GM06990 (cell line): Measurements from ENCODE around the gene RPL12.
A peak's percentile ranks its signal among the peaks of the same experiment; 100 is the strongest.

ENCODE experiments used
- DNase-seq: peaks from one replicate; pipeline ENCODE4 v3.0.0-alpha.2; 2011; ENCODE audit not compliant: insufficient read length; ENCODE audit errors: extremely low read depth
- H3K27me3 ChIP-seq: replicated peaks from 2 replicates; pipeline ENCODE4 v1.6.0; 2011; ENCODE audit warnings: low read length; ENCODE audit not compliant: control insufficient read depth, insufficient read depth
- H3K36me3 ChIP-seq: 2 replicates; pipeline ENCODE4 v1.5.1; 2011; ENCODE audit warnings: low read length; ENCODE audit not compliant: control insufficient read depth, insufficient read depth
- H3K4me3 ChIP-seq: replicated peaks from 2 replicates; pipeline ENCODE4 v1.5.1; 2011; ENCODE audit warnings: low read depth, mild to moderate bottlenecking, control low read depth, low read length
- CTCF ChIP-seq: IDR thresholded peaks from 2 replicates; pipeline ENCODE4 v1.5.1; 2011; ENCODE audit warnings: low read length, control low read depth, mild to moderate bottlenecking, inconsistent platforms; ENCODE audit not compliant: insufficient read depth, poor library complexity, severe bottlenecking

The RPL12 gene

GRCh38 chr9:127402401-127403090, 48.7 kb downstream of the RPL12 start:
- no peaks in the 10 kb centered on the region for H3K27me3 ChIP-seq
- no peak overlapping the region for H3K4me3 ChIP-seq
- H3K36me3 ChIP-seq = peaks cover 1% of the 10 kb centered on the region
- no peak for TF ChIP-seq CTCF
- DNase-seq = no peak

- Histone ChIP-seq H3K27me3 (no peaks in the 10 kb centered on the region), H3K36me3 (peaks cover 1% of the 10 kb centered on the region), H3K4me3 (no peak overlapping the region)
- TF ChIP-seq CTCF = no peak
- no peak for DNase-seq
Measured at GRCh38 chr9:127399736-127400269, 51.4 kb downstream of the RPL12 start.

GRCh38 chr9:127398715-127399400, 52.3 kb downstream of the RPL12 start:
- Histone ChIP-seq H3K27me3 (no peaks in the 10 kb centered on the region), H3K36me3 (no peaks in the 10 kb centered on the region; the same call in 1 of the 2 replicates), H3K4me3 (no peak overlapping the region)
- DNase-seq = no peak
- TF ChIP-seq CTCF = no peak

GRCh38 chr9:127398275-127398647, 52.9 kb downstream of the RPL12 start:
- Histone ChIP-seq H3K4me3 (peak overlapping the region; percentile 77), H3K27me3 (no peaks in the 10 kb centered on the region), H3K36me3 (no peaks in the 10 kb centered on the region)
- TF ChIP-seq CTCF = no peak
- DNase-seq = no peak
